K562 (cell line): ENCODE data around the gene ATP6V1A. TPM values are rescaled to one million over a fixed set of nuclear protein-coding genes. Genes with fewer than 3 reads are reported as not detected.

Experiments
- CBFA2T2 ChIP-seq: fragments of 450-650 bp; conservative IDR thresholded peaks from 2 replicates; pipeline ENCODE4 v1.6.1; 2017; ENCODE audit warnings: mild to moderate bottlenecking
- GTF2A2 ChIP-seq: IDR thresholded peaks from 2 replicates; pipeline ENCODE4 v1.6.1; 2016; ENCODE audit warnings: mild to moderate bottlenecking, missing genetic modification characterization, missing compliant biosample characterization
- NR2C2 ChIP-seq, 2 experiments: fragments of 200-800 bp in 1 of 2; sonication (Bioruptor generic) in 1 of 2; sonication (generic) in 1 of 2; formaldehyde crosslinking in 1 of 2; IDR thresholded peaks; 2 replicates each; pipeline versions ENCODE4 v1.6.1 to v1.8.0; 2016 to 2022; ENCODE audit warnings: mild to moderate bottlenecking in 1 of 2, missing compliant biosample characterization in 1 of 2, missing genetic modification characterization in 1 of 2, missing genetic modification reagents in 1 of 2
- NUFIP1 ChIP-seq: fragments of 450-650 bp; IDR thresholded peaks from 2 replicates; pipeline ENCODE4 v1.6.1; 2018; ENCODE audit not compliant: partially characterized antibody
- PML ChIP-seq: IDR thresholded peaks from 2 replicates; pipeline ENCODE4 v1.6.1; 2012; ENCODE audit warnings: low read length, inconsistent platforms
- SIN3B ChIP-seq: fragments of 450-650 bp; IDR thresholded peaks from 2 replicates; pipeline ENCODE4 v1.6.1; 2017; ENCODE audit warnings: low read depth, mild to moderate bottlenecking, moderate library complexity
- SRF ChIP-seq, 2 experiments: fragments of 250-450, 450-650 bp in 1 of 2; sonication (Bioruptor Pico) in 1 of 2; sonication (generic) in 1 of 2; formaldehyde crosslinking; IDR thresholded peaks; 2 replicates each; pipeline versions ENCODE4 v1.5.0 to v1.5.1; 2020 to 2022; ENCODE audit warnings: mild to moderate bottlenecking in 1 of 2, missing genetic modification reagents in 1 of 2
- STAT5B ChIP-seq: fragments of 250-450 bp; sonication (Bioruptor Pico); IDR thresholded peaks from 2 replicates; pipeline ENCODE4 v1.8.0; 2021; ENCODE audit warnings: mild to moderate bottlenecking, inconsistent platforms
- TSC22D4 ChIP-seq: fragments of 450-650 bp; IDR thresholded peaks from 2 replicates; pipeline ENCODE4 v1.6.1; 2016; ENCODE audit warnings: missing genetic modification characterization, missing biosample characterization, control low read depth
- ZNF668 ChIP-seq: fragments of 250-450 bp; sonication (Bioruptor Pico); IDR thresholded peaks from 2 replicates; pipeline ENCODE4 v1.8.0; 2022; ENCODE audit warnings: mild to moderate bottlenecking, inconsistent platforms
- polyA plus RNA-seq, 8 experiments: library from polyadenylated mRNA; depleted of rRNA in 4 of 8; stranded (reverse) in 5 of 8; unstranded in 3 of 8; fragments of >200 nt; fragmentation: Nextera tagmentation in 2 of 8; fragmentation: Illumina TruSeq in 1 of 8; extraction: Ambion mirVana in 2 of 8; extraction: Trizol in 1 of 8; gene quantifications; 2 replicates each; pipeline versions ENCODE4 v1.2.1 to v1.2.3, GENCODE V29; 2011 to 2014; ENCODE audit warnings: inconsistent platforms in 1 of 8, missing spikeins in 1 of 8
- total RNA-seq, 7 experiments: library from RNA; depleted of rRNA in 6 of 7; stranded (reverse); fragments of >200 nt in 6 of 7; fragmentation: Illumina TruSeq in 2 of 7; extraction: Trizol in 2 of 7; gene quantifications; 2 replicates each; pipeline versions ENCODE4 v1.2.1 to v1.2.3, GENCODE V29; 2011 to 2021; ENCODE audit warnings: low replicate concordance in 1 of 7
- TF ChIP-seq, protein P1 (sequence below): IDR thresholded peaks from 3 replicates; pipeline ENCODE4 v1.6.1; 2011; ENCODE audit warnings: borderline replicate concordance, mild to moderate bottlenecking, moderate library complexity; ENCODE audit not compliant: insufficient read length; ENCODE audit errors: extremely low read depth
- TF ChIP-seq, protein P2 (sequence below): fragments of 450-650 bp; formaldehyde crosslinking; IDR thresholded peaks from 2 replicates; pipeline ENCODE4 v1.4.0; 2022; ENCODE audit warnings: missing genetic modification characterization
- TF ChIP-seq, protein P3 (sequence below), 2 experiments: fragments of 450-650 bp; conservative IDR thresholded peaks; 2 replicates each; pipeline ENCODE4 v1.6.1; 2017; ENCODE audit warnings: mild to moderate bottlenecking in 2 of 2, moderate library complexity in 2 of 2
- TF ChIP-seq, protein P4 (sequence below): sonication (generic); formaldehyde crosslinking; IDR thresholded peaks from 2 replicates; pipeline ENCODE4 v1.8.0; 2023; ENCODE audit warnings: missing genetic modification reagents, mild to moderate bottlenecking, borderline replicate concordance

The ATP6V1A gene
- total and polyA plus RNA-seq, 9 of the 15 experiments (the other 6 are each of a cell fraction or from before 2014, with no cell fraction given) = 23.6 to 57.1 (median 39.9) TPM

DNA sequence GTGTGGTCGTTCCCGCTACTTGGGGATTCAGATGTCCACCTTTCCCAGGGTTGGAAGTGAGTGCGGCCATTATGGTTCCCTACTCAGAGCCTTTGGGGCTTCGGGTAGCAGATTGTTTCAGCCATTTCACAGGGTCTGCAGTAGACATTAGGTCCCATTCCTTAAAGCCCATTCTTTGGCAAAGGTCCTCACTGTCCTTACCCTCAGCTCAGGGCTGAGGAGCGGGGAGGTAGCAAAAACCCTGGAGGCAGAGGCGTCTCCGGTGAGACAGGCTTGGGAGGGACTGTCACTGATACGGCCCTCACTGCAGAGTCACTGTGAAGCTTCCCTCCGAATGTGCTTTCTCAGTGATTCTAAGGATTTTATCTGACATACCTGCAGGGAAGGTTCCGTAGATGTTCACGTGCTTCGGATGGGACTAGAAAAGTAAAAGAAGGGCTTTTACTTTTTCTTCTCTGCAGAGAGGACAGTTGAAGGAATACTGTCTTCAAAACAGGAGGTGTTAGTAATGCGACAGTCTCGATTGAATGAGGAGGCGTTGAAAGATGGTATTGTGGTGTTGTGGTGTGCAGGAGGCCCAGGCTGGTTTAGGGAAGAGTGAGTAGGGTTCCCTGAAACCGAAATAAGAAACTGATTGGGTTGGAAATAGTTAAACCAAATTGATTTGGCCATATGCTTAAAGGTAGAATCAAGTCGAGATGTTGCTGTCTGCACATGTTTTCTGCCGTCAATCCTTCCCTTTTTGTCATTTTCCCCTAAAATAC is 630 bp downstream of the ATP6V1A start (continued):
- TF ChIP-seq, protein P1, sequence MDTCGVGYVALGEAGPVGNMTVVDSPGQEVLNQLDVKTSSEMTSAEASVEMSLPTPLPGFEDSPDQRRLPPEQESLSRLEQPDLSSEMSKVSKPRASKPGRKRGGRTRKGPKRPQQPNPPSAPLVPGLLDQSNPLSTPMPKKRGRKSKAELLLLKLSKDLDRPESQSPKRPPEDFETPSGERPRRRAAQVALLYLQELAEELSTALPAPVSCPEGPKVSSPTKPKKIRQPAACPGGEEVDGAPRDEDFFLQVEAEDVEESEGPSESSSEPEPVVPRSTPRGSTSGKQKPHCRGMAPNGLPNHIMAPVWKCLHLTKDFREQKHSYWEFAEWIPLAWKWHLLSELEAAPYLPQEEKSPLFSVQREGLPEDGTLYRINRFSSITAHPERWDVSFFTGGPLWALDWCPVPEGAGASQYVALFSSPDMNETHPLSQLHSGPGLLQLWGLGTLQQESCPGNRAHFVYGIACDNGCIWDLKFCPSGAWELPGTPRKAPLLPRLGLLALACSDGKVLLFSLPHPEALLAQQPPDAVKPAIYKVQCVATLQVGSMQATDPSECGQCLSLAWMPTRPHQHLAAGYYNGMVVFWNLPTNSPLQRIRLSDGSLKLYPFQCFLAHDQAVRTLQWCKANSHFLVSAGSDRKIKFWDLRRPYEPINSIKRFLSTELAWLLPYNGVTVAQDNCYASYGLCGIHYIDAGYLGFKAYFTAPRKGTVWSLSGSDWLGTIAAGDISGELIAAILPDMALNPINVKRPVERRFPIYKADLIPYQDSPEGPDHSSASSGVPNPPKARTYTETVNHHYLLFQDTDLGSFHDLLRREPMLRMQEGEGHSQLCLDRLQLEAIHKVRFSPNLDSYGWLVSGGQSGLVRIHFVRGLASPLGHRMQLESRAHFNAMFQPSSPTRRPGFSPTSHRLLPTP = no peak
- TF ChIP-seq NUFIP1 (no peak), GTF2A2 (no peak), CBFA2T2 (no peak), SRF (CRISPR knock-in tag; IDR thresholded peaks at IDR 0.05) (no peak), ZNF668 (CRISPR knock-in tag) (no peak), NR2C2 (CRISPR knock-in tag; IDR thresholded peaks at IDR 0.05) (no peak), NR2C2 (tag; IDR thresholded peaks at IDR 0.05) (no peak), SIN3B (no peak), STAT5B (CRISPR knock-in tag) (no peak), TSC22D4 (tag) (no peak), PML (no peak)
- TF ChIP-seq, protein P2, sequence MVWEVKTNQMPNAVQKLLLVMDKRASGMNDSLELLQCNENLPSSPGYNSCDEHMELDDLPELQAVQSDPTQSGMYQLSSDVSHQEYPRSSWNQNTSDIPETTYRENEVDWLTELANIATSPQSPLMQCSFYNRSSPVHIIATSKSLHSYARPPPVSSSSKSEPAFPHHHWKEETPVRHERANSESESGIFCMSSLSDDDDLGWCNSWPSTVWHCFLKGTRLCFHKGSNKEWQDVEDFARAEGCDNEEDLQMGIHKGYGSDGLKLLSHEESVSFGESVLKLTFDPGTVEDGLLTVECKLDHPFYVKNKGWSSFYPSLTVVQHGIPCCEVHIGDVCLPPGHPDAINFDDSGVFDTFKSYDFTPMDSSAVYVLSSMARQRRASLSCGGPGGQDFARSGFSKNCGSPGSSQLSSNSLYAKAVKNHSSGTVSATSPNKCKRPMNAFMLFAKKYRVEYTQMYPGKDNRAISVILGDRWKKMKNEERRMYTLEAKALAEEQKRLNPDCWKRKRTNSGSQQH (CRISPR knock-in tag) = no peak
- TF ChIP-seq, protein P3, sequence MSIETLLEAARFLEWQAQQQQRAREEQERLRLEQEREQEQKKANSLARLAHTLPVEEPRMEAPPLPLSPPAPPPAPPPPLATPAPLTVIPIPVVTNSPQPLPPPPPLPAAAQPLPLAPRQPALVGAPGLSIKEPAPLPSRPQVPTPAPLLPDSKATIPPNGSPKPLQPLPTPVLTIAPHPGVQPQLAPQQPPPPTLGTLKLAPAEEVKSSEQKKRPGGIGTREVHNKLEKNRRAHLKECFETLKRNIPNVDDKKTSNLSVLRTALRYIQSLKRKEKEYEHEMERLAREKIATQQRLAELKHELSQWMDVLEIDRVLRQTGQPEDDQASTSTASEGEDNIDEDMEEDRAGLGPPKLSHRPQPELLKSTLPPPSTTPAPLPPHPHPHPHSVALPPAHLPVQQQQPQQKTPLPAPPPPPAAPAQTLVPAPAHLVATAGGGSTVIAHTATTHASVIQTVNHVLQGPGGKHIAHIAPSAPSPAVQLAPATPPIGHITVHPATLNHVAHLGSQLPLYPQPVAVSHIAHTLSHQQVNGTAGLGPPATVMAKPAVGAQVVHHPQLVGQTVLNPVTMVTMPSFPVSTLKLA (conservative IDR thresholded peaks at IDR 0.05) = peak in 1 of 2 experiments; percentile 21; a peak in 1 of 4 replicates
- TF ChIP-seq, protein P4, sequence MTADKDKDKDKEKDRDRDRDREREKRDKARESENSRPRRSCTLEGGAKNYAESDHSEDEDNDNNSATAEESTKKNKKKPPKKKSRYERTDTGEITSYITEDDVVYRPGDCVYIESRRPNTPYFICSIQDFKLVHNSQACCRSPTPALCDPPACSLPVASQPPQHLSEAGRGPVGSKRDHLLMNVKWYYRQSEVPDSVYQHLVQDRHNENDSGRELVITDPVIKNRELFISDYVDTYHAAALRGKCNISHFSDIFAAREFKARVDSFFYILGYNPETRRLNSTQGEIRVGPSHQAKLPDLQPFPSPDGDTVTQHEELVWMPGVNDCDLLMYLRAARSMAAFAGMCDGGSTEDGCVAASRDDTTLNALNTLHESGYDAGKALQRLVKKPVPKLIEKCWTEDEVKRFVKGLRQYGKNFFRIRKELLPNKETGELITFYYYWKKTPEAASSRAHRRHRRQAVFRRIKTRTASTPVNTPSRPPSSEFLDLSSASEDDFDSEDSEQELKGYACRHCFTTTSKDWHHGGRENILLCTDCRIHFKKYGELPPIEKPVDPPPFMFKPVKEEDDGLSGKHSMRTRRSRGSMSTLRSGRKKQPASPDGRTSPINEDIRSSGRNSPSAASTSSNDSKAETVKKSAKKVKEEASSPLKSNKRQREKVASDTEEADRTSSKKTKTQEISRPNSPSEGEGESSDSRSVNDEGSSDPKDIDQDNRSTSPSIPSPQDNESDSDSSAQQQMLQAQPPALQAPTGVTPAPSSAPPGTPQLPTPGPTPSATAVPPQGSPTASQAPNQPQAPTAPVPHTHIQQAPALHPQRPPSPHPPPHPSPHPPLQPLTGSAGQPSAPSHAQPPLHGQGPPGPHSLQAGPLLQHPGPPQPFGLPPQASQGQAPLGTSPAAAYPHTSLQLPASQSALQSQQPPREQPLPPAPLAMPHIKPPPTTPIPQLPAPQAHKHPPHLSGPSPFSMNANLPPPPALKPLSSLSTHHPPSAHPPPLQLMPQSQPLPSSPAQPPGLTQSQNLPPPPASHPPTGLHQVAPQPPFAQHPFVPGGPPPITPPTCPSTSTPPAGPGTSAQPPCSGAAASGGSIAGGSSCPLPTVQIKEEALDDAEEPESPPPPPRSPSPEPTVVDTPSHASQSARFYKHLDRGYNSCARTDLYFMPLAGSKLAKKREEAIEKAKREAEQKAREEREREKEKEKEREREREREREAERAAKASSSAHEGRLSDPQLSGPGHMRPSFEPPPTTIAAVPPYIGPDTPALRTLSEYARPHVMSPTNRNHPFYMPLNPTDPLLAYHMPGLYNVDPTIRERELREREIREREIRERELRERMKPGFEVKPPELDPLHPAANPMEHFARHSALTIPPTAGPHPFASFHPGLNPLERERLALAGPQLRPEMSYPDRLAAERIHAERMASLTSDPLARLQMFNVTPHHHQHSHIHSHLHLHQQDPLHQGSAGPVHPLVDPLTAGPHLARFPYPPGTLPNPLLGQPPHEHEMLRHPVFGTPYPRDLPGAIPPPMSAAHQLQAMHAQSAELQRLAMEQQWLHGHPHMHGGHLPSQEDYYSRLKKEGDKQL (CRISPR knock-in tag) = no peak
